ENCODE measurements around the gene SLCO4C1.

SLCO4C1 gene

DNA sequence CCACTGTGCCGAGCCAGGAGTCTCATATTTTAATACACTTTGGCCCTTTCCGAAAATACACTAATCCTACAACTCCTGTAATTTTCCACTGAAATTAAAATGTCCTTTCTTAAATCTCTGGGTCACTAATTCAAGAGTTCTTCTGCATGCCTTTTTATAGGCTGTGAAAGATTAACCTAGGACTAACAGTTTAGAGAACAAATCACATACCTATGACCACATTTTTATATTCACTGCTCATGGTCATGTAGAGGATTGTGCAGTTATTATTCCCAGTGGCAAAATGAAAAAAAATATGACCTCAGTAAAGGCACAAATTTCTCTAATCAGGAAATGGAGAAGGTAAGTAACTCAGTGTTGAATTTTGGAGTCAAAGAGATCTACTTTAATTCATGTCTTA, 33.4 kb downstream of the SLCO4C1 start:
- DNase-seq = no peak

DNA sequence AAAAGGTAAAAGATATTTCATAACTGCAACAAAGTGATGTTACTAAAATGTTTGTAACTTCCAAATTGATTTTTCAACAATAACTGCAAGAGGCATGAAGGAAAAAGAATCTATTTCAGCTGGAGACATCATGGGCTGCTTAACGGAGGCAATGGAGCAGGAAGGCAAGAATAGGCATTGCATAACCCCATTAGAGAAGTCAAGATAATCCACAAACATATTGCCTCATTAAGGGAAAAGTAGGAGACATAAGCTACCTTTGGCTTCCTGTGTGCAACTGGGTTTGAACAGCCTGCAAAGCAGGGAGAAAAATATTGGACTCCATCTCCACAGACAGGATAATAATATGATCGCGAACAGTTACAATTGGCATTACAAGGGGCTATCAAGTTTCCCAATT, 46.7 kb downstream of the SLCO4C1 start:
- DNase-seq = no peak

DNA sequence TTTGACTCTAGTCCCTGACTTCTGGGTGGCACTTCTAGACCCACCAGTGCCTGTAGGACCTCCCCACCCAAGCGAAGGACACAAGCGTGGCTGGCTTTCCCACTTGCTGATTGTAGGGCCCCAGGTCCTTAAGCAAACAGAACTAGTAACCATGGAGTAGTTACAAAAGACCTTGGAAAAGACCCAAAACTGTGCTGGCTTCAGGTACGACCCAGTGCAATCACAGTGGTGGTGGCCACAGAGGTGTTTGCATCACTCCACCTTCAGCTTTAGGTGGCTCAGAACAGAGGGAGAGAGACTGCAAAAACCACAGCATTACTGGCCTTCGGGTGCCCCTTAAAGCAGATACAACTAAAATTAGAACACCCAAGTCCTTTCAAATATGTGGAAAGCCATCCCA, 52.9 kb downstream of the SLCO4C1 start:
- no peak for DNase-seq

DNA sequence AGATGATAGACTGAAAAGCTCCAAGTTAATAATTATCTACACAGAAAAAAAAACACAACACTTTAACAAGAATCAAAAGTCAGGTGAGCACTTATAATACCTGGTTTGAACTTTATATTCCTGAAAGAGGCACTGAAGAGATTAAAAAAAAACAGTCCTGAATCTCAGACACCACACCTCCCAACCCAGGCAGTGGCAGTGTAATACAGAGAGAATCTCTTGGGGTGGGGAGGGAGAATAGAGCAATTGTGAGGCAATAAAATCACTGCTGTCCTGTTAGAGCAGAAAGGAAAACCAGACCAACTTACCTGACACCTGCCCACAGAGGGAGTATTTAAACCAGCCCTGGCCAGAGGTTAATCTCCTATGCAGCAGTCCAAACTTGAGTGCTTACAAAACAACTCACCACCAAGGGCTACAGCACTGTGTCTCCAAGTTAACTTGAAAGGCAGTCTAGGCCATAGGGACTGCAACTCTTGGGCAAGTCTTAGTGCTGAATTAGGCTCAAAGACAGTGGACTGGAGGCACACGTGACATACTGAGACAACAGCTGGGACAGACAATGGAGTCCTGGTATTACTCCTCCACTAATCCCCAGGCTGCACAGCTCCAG, 54.2 kb downstream of the SLCO4C1 start:
- no peak for DNase-seq

DNA sequence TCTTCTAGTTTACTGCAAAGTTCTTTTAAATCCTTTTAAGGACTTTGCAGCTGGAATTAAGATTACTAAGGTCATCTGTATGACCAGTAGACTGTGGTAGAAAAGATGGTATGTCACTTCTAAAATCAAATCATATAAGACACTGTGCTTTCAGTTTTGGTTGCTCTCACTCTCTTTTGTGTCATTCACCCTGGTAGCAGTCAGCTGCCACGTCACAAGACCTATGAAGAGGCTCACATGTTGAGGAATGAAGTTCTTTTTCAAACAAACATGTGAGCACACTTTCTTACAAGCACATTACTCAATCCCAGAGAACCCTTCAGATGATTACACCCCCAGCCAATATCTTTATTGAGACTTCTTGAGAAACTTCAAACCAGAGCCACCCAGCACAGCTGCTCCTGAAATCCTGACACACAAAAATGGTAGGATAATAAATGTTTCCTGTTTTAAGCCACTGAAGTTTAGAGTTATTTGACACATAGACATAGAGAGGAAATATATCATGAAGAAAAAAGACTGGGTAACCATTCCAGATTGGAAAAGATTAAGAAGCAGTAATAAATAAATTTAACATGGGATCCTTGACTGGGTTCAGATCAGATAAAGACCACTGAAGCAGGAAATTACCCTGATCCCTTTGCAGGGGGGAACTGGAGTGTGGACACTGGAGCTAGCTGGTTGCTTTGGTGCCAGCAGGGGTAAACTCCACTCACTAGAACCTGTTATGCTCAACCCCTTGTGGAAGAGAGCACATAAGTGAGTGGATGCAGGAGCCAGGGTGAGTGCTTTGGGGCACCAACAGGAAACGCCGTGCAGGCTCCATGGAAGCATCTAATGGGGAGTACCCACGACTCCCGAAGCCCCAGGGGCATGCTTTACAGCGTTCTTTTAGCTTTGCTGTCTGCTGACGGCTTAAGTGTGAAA, 64.1 kb downstream of the SLCO4C1 start:
- no peak for DNase-seq

DNA sequence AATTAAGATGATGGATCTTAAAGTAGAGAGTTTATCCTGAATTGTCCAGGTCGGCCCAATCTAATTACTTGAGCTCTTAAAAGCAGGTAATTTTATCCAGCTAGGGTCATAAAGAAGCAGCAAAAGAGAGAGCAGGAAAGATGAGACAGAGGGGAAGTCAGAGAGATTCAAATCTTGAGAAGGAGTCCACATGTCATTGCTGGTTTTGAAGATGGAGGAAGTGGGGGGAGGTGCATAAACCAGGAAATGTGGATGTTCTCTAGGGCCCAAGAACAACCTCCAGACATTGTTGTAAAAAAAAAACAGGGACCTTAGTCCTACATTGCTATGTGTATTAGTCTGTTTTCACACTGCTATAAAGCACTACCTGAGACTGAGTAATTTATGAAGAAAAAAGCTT, 66.4 kb downstream of the SLCO4C1 start:
- no peak for DNase-seq

DNA sequence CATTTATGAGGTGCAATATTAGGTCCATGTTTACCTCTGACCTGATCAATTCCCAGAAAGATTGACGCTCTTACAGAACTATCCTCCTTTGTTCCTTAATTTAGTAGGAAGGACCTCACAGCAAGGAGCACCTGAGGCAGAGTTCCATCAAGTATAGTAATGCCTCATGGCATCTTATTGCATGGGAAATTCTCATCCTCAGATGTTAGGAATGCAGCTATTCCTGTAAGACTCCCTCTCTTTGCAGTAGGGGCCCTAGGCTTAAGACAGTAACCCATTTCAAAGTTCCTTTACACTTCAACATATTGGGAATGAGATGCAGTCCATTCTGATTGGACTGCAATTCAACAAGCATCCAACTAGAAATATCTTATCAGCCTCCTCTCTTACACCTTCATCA, 69.8 kb downstream of the SLCO4C1 start:
- no peak for DNase-seq

DNA sequence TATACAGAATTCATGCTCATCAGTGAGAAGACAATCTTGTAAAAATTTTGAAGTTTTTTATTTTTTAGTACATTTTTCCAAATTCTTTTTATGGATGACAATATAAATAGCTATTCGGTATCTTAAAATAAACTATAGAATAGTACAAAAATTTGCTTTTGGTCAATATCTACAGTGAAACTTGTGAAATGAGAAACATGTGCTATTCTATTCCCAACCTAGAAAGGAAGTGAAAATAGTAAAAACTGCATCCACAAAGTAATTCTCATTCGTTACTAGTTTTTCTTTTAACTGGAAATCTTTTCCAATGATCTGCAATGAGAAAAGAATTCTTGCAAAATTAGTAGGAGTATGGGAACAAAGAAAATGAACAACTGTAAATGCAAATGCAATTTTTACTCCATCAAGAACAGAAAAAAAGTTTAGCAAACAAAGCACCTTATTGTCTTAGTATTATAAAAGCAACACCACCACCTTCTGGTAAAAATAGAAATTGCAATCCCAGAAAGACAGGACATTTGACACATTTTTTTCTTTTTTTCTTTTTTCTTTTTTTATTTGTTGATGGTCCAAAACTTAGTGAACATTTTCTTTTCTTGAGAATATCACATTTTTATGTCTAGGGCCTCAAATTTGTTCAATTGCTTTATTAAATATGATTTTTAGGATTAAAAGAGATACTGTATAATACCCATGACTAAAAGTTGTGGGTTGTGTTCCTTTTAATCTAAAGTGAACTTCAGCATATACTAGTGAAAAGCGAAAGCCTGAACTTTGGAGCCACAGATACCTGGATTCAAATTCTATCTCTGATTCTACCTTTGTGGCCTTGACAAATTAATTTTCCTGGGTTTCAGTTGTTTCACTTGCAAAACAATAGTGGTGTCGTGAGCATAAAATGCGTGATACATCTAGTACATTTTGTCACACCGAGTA, 72.3 kb downstream of the SLCO4C1 start:
- peak; percentile 51 for DNase-seq

DNA sequence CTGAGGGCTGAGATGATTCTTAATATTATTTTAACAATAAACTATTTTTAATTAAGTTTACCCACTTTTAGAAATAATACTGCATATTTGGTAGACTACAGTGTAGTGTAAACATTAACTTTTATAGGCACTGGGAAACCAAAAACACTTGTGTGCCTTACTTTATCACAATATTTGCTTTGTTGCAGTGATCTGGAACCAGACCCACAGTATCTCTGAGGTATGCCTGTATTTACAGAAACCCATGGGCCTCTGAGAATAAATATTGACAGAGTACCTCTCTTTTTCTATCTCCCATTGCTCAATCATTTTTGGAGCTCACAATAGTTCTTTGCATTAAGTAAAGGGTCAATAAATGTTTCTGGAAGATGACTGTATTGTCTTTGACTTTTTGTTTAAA, 73.3 kb downstream of the SLCO4C1 start:
- peak; percentile 88 for DNase-seq

DNA sequence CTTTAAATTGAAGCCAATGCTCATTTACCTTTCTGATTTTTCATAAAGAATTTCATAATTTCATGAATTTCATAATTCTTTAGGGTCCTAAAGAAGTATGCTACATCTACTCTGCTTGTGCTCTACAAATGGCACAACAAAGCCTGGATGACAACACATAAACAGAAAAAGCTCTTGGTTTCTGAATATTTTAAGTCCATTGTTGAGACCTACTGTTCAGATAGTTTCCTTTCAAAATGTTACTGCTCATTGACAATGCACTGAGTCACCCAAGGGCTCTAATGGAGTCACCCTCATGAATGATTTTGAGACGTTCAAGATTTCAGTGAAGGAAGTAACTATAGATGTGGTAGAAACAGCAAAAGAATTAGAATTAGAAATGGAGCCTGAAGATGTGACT, 74.1 kb downstream of the SLCO4C1 start:
- no peak for DNase-seq

DNA sequence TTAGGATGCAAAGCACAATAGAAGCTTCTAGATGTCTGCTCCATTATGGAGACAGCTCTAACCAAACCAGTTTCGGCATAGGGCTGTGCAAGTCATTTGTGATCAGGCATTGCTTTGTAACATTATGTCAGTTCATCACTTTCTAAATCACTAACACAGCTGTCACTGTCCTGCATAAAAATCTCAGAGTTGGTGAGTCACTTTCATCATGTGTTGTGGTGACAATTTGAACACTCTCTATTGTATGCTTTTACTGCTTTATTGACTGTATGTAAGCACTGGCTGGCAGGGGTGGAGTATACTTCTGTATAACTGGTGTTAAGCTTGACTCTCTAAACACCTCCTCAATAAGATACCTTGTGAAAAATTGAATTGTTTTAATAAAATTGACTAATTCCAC, 77.9 kb downstream of the SLCO4C1 start:
- DNase-seq = peak; percentile 30

DNA sequence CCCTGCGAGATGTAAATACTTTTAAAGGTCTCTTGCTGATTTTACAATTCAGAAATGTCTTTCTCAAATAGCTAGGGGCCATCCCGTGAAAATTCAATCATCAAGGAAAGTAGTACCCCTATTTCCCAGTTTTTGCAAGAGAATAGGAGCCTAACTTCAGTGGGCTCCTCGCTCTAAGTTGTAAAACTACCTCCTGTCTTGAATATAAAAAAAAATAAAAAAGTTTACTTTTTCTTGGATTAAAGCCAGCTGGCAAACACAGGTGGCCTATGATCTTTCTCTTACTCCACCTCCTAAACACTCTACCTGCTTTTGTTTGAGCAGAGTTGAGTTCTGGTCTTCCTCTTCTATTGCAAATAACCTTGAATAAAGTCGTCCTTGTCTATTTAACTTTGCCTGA, 79.4 kb downstream of the SLCO4C1 start:
- DNase-seq = no peak

DNA sequence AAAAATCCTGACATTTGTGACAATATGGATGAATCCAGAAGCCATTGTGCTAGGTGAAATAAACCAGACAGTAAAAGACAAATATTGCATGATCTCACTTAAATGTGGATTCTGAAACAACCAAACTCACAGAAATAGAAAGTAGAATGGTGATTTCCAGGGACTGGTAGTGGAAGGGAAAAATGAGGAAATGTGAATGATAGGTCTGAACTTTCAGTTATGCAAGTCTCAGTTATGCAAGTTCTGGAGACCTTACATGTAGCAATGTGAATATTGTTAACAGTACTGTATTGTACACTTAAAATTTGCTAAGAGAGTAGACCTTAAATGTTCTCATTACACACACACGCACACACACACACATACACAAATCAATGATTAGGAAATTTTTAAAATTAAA, 84.9 kb downstream of the SLCO4C1 start:
- DNase-seq = no peak

DNA sequence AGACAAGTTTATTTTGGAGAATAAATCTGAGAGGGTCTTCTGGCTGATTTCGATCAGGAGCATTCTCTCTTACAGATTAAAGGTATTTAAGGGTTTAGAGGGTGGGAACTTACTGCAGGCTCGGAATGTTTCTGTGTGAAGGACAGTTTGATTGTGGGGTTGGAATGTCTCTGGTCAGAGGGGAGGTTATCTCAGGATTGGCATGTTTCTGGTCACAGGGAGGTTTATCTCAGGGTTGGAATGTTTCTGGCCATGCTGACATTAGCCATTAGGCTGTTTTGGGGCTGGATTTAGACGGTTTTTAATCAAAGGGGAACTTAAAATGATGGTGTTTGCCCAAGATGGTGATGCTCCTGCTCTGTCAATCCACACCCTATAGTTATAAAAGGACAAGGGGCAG, 95.2 kb downstream of the SLCO4C1 start:
- no peak for DNase-seq

DNA sequence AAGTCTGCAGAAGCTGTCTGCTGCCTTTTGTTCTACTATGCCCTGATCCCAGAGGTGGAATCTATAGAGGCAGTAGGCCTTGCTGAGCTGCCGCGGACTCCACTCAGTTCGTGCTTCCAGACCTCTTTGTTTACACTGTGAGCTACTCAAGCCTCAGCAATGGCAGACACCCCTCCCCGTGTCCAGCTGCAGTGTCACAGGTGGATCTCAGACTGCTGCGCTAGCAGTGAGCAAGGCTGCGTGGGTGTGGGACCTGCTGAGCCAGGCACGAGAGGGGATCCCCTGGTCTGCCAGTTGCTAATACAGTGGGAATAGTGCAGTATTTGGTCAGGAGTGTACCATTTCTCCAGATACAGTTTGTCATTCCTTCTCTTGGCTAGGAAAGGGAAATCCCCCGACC, 99.6 kb downstream of the SLCO4C1 start:
- no peak for DNase-seq
